GM21825 (cell line): Measurements from ENCODE around the gene DHRS3.
"Not testable (repeated sequence)": the region's sequence is repeated elsewhere in the genome, so short reads cannot be mapped to it uniquely, and the experiment has no call there.

Source experiments
- ATAC-seq: cut with Tn5 transposase; IDR thresholded peaks from one replicate; pipeline ENCODE4 v1.9.1; 2021; ENCODE audit warnings: mild to moderate bottlenecking, moderate library complexity; ENCODE audit not compliant: unreplicated experiment

Gene DHRS3

DNA sequence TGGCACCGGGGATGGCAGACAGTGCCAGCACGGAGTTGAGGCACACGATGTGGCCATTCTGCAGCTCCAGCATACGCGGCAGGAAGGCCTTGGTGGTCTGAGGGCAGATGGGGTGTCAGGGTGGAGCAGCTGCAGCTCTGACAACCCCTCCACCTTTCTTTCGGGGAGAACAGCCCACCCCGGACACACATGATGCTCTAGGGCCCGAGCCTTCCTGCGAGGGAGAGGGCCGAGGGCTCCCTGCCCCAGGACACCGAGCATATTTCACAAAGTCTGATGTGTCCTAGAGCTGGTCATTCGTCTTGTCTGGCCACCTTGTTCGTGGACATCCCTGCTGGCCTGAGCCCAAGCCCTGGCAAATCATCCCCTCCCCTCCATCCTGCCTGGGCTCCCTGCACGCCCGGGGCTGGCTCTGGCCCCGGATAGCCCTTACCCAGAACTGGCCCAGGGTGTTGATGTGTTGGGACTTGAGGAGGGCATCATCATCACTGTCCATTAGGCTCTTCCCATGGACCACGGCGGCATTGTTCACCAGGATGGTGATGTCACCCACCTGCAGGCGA is 39.1 kb downstream of the DHRS3 start:
- no peak for ATAC-seq

DNA sequence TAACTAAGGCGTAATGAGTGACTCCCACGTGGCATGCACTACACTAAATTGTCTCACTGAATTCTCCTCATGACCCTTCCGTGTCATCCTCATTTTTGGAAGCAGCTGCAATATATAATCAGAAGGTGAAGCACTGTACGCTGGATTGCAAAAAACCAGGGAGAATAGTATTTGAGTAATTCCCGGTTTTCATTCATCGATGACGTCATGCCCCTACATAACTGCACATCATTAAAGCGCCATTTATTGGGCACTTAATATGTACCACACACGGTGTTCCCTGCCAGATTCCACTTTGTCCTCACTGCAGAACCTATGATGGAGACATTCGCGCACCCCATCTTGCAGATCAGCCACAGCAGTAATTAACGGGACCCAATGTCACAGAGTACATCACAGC is 41.0 kb downstream of the DHRS3 start:
- ATAC-seq, result no peak

DNA sequence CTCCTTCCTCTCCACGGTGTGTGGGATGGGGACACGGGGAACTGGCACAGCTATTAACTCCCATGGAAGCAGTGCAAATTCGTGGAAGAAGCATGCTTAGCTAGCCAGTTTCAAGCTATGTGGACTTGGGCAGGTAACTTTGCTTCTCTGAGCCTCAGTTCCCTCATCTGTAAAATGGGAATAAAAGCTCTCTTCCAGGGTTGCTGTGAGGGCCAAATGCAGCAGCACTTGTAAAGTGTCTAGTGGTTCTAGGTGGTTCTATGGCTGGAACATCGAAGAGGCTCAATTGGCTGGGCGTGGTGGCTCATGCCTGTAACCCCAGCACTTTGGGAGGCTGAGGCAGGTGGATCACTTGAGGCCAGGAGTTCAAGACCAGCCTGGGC is 43.3 kb downstream of the DHRS3 start:
- ATAC-seq, result no peak

DNA sequence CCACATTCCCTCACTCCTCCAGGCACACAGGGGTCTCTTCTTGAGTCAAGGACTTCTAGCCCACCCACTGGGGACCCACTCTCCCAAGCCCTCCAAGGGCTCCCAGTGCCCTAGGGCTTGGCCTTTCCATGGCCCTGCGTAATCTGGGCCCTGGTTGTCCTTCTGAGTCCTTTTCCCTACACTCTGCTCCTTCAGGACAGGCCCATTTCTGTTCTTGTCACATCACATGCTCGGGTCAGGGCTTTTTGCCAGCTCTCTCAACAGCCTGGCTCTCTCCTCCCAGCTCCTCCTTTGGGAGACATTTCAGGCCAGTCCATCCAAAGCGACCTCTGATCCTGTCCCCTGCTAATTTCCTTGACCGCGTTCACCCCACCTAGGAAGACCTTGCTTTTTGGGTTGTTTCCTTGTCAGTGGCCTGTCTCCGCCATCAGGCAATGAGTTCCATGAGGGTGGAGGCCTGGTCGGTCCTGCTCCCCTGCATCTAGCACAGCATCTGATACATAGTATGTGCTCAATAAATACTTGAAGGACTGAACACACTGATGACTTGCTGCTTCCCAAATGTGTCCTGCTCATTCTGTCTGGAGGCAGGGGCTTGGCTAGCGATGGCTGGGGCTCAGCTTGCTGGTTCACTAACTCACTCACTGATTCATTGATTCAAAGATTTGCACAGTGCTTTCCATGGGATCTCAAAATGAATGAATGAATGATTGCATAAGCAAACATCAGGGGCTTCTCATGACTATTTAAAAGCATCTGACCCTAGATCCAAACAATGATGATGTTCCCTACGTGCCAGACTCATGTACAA is 44.8 kb downstream of the DHRS3 start:
- no peak for ATAC-seq

DNA sequence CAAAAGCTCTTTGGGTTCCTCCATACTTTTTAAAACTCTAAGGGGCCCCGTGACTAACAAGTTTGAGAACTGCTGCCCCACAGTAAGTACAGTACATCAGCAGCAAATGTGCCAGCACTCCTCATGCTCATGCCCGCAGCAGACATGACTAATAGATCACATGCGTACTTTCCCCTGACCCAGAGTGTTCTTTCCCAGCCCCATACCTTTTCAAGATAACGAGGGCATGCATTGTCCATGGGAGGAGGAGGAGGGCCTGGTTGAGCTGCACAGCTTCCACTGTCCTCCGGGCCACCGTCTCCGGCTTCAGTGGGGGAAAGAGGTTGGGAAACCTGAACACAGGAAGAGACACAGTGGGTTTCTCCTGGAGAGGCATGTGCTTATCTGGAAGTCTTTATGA is 45.5 kb downstream of the DHRS3 start:
- no peak for ATAC-seq

DNA sequence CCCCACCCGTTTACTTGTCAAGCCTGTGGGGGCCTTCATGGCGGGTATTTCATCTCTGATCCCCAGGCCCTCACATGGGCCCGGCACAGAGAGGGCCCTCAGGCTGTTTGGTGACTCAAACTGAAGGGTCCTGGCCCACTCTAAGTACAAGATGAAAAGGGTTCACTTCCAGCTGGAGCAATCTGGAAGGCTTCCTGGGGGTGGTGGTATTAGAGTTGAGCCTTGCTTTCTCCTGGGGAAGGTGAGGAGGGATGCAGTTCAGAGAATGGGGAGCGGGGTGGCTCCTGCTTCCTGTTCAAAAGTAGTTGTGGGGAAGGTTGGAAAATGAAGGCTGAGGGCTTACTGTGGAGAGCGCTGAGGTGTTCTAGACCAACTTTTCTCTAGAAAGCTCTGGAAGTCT is 47.7 kb downstream of the DHRS3 start:
- no peak for ATAC-seq

DNA sequence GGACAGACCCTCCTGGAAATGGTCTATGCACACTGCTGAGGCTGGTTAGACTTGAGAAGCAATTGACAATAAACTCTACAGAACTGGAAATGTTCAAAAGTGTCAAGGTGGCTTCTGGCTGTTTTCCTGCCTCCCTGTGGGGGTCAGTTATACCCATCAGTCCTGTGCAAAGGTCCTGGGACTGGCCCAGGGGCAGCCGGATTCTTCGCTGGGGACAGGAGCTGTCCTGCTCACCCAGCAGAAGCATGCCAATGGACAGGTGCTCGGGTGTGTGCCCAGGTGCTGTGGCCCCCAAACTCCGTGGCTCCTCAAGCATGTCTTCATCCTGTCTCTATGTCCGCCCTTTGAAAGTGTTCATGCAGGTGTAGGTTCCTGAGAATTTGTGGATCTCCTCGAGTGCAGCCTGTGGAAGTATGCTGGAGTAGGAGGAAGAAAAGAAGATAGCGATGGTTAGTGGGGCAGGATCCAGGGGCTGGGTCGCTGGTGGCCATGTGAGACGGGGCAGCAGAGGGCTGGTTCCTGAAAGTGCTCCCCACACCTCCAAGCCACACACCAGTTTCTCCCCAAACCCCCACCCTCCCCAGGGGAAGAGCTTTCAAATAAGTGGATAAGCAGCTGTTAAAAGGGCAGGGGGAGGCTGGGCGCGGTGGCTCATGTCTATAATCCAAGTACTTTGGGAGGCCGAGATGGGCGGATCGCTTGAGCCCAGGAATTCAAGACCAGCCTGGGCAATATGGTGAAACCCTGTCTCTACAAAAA is 49.8 kb downstream of the DHRS3 start:
- ATAC-seq, result no peak

DNA sequence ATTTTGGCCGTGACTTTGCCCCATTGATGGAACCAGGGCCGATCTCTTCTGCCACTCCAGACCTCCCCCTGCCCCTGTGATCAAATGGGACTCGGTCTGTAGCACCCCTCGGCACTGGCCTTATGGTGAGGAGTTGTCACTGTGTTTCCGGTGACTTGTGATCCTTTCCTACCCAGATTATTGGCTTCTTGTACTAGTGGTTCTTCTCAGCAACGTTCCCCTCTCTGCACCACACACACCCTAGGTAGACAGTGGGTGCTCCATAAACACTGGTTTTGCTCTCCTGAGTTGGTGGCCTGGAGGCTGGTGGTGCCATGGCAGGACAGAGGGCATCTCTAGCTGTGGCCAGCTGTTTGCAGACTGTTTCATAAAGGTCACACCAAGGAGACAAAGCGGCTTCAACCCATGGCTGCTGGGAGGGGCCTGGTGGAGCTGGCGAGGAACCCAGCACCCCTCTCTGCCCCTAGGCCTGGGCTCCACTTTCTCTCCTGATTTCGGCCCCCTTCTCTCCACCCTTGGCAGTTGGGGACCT is 50.7 kb downstream of the DHRS3 start:
- no peak for ATAC-seq

DNA sequence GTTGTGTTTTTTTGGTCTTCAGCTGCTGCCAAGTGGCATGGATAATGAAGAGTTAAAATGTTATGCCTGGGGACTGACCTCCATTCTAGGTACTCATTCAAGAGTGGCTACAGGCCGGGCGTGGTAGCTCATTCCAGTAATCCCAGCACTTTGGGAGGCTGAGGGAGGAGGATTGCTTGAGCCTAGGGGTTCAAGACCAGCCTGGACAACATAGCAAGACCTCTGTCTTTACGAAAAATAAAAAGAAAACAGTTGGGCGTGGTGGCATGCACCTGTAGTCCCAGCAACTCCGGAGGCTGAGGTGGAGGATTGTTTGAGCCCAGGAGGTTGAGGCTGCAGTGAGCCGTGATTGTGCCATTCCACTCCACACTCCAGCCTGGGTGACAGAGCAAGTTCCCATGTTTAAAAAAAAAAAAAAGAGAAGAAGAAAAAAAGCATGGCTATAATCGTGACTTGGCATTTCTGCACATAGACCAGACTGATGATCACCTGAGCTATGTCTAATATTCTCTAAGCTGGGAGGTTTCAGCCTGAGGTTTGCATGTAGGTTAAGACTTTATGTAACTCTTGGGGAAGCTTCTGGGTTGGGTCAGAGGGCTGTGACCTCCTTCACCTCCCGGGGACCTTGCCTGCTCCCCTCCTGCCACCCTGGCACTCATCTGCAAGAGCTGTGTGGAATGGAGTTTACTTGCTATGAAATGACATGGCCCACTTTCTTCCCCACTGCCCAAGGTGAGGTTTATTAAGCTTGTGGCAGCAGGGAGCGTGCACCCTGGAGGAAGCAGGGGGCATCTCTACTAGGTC is 51.3 kb downstream of the DHRS3 start:
- no peak for ATAC-seq

DNA sequence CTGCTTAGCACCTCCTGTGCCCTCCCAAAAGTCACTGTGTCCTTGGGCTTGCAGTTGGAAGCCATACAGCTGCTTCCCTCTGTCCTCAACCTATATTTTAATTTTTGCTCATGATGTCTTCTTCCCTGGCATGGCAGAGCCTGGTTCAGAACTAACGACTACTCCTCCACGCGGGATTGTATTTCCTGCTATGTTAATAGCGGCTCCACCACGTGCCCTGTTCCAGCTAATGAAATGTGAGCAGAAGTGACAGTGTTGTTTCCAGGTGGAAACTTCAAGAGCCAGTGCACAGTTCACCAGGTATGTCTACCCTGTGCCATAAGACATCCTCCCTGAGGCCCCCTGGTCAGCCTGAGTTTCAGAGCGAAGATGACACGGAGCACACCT is 52.1 kb downstream of the DHRS3 start:
- ATAC-seq, result no peak

DNA sequence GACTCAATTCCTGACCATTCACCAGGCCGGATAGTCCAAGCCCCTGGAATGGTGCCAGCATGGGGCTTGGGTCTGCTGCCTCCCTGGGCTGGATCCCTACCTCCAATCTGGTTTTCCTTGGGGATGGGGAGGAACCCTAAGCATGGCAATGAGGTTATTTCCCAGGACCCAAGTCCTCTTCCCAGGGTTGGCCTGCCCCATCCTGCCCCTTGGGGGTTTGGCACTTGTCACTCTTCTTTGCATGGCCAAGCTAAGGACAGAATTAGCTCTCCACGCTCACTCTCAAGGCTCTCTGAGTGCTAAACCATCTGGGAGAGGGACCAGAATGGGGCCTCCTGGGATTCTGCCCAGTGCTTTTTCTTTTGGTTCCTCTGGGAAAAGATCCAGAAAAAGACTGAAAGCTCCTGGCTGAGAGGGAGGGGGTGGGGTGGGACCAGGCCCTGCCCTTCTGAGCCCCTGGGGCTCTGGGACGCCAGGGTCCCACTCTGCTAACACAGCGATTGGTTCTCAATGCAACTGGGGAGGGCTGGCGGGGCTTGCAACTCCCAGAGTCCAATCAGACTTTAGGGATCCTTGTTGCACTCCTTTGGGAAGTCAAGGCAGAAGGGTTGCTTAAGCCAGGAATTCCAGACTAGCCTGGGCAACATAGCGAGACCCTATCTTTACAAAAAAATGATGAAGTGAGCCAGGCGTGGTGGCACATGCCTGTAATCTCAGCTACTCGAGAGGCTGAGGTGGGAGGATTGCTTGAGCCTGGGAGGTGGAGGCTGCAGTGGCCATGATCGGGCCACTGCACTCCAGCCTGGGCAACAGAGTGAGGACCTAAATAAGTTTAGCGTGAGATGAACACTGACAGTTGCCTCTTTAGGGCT is 52.7 kb downstream of the DHRS3 start:
- ATAC-seq, result no peak

DNA sequence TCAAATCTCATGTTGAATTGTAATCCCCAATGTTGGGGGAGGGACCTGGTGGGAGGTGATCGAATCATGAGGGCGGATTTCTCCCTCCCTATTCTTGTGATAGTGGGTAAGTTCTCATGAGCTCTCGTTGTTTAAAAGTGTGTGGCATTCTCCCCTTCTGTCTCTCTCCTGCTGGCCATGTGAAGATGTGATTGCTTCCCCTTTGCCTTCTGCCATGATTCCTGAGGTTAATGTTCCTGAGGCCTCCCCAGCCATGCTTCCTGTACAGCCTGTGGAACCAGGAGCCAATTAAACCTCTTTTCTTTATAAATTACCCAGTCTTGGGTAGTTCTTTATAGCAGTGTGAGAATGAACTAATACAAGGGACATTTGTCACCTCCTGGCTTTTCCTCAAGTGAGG is 53.8 kb downstream of the DHRS3 start:
- not testable (repeated sequence) for ATAC-seq

DNA sequence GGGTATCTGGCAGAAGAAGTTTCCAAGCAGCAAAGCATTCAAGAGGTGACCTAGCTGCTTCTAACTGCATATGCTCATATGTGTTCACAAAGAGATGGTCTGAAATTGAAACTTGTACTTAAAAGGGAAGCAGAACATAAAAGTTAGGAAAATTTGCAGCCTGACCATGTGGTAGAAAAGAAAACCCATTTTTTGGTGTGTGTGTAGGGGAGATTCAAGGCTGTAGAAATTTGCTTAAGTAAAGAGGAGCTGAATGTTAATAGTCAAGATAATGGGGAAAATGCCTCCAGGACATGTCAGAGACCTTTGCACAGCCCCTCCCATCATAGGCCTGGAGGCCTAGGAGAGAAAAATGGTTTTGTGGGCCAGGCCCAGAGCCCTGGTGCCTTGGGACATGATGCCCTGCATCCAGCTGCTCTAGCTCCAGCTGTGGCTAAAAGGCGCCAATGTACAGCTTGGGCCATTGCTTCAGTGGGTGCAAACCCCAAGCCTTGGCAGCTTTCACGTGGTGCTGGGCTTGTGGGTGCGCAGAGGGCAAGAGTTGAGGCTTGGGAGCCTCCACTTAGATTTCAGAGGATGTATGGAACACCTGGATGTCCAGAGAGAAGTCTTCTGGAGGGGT is 54.9 kb downstream of the DHRS3 start:
- ATAC-seq, result no peak

DNA sequence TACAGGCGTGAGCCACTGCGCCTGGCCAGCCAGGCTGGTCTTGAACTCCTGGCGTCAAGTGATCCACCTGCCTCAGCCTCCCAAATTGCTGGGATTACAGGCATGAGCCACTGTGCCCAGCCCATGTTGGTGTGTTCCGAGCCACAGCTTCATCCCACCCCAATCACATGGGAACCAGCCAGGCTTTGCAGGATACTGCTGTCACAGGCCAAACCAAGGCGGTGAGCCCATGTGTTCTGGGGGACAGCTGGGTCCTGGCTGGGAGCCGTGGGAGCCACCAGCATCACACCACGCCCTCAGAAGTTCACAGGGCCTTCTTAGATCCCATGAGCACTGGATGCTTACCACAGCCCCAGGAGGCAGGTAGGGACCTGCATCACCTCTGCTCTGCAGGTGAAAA is 56.9 kb downstream of the DHRS3 start:
- ATAC-seq, result no peak

DNA sequence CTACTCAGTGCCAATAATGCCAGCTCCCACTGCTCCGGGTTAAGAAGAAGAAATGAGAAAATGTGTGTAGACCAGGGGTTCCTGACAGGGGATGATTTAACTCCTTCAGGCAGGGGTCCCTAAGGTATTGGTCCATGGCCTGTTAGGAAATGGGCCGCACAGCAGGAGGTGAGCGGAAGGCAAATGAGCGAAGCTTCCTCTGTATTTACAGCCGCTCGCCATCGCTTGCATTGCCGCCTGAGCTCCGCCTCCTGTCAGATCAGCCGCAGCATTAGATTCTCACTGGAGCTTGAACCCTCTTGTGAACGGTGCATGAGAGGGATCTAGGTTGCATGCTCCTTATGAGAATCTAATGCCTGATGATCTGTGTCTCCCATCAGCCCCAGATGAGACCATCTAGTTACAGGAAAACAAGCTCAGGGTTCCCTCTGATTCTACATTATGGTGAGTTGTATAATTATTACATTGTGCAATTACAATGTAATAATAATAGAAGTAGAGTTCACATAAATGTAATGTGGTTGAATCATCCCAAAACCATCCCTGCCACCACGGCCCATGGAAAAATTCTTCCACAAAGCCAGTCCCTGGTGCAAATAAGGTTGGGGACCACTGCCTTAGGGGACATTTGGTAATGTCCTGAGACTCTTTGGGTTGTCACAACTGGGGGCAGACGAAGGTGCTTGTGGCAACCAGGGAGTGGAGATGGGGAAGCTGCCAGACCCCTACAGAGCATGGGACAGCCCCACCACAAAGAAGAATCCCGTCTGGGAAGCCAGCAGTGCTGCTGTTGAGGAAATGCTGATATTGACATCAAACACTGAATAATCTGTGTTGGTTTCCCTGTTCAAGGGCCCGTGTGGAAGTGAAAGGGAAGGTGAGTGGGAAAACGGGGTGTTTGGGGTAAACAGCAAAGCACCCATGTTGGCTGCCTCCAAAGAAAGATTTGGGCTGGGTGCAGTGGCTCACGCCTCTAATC is 60.8 kb downstream of the DHRS3 start:
- no peak for ATAC-seq

DNA sequence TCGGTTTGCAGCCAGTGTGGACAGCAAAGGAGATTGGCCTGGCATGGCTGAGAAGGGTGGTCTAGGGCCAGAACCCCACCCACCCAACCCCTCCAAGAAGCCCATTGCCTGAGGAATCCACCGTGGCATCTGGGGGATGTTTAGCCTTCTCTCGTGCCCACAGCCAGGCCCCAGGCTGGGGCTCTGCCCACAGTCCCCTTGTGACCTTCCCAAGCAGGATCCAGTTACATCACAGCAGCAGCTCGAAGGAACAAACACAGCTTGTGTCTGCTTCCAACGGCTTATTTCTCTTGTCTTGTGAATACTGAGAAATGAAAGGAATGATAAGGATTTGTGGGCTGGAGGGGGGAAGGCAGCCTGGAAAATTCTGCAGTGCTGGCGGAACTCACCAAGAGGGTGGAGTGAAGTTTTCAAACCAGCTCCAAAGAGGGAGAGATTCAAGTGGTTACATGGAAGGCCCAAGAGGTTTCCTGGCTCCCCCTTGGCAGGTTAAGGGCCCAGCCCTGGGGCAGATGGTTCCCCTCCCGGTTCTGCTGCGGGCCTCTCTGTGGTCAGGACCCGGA is 61.6 kb downstream of the DHRS3 start:
- no peak for ATAC-seq

DNA sequence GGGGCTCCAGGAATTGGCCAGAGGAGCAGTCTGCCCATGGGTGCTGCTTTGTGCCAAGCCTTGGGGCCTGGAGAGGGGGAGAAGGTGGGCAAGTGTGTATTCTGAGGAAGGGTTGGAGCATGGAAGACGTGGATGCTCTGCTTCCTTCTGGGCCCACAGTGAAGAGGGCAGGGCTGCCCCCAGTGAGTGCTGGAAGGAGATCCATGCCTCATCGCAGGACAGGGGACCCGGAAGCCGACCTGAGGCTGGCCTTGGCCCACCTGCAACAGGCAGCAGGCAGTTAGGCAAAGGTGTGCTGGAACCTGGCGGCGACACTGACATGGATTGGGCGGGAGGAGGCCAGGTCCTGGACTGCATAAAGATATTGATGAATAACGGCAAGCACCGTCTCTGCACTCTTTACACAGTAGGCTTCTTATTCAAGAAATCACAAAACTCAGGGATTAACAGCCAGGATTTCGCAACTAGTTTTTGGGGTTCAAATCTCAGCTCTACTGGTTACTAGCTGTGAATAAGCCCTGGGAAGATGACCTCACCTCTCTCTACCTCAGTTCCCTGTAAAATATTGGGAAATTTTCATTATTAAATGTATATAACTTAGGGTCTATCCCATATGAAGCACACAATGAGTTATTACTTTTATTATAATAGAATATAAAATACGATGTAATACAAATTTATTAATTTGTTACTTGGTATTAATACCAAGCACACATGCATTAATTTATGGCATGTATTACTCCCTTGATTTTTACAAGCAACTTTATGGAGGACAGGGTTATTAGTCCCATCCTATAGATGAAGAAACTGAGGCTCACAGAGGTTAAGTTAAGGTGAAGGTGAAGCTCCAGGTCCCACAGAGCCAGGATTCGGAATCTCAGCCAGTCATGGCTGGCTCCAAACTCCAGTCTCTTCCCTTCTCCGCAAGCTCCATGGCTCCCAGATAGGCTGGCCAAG is 62.3 kb downstream of the DHRS3 start:
- no peak for ATAC-seq
